ENCODE data around the gene RIMKLA. TPM values are rescaled to one million over a fixed set of nuclear protein-coding genes. Genes with fewer than 3 reads are reported as not detected.

RIMKLA gene
- 0.11 and 0.13 TPM in 2 replicates for total RNA-seq

GRCh38 chr1:42380586-42381279 lies at the start of gene RIMKLA:
Gene RIMKLA, plus strand, starts transcription at chr1:42380792. Its CDS starts 143 bp downstream, at chr1:42380935.

GRCh38 chr1:42335050-42335808 lies 45.4 kb upstream of the RIMKLA start, which contains the start of gene FOXJ3:
Gene FOXJ3, minus strand, starts transcription at chr1:42335235. Its CDS starts 24,142 bp downstream, at chr1:42311093.

GRCh38 chr1:42456010-42456753 lies 75.6 kb downstream of the RIMKLA start, which contains the start of the genes PPCS and ZMYND12:
Gene PPCS, plus strand, starts transcription at chr1:42456543. Its CDS starts 23 bp downstream, at chr1:42456566.
Gene ZMYND12, minus strand, starts transcription at chr1:42456022. Its CDS starts 25 bp downstream, at chr1:42455997.

GRCh38 chr1:42462828-42463763 lies 82.5 kb downstream of the RIMKLA start, which contains the start of gene CCDC30:
Gene CCDC30, plus strand, starts transcription at chr1:42463286. Its CDS starts 17,266 bp downstream, at chr1:42480552.

Other genes starting within 250 kb of the RIMKLA start
- not detected in 2 replicates for gene GUCA2B, start 227.4 kb upstream of the RIMKLA start, total RNA-seq
- gene GUCA2A, start 216.0 kb upstream of the RIMKLA start, total RNA-seq = not detected in 2 replicates
- 45.4 and 47.7 TPM in 2 replicates for gene FOXJ3, start 45.6 kb upstream of the RIMKLA start, total RNA-seq
- 1.4 and 2.2 TPM in 2 replicates for gene ZMYND12, start 75.2 kb downstream of the RIMKLA start, total RNA-seq
- 49.5 and 61.9 TPM in 2 replicates for gene PPCS, start 75.8 kb downstream of the RIMKLA start, total RNA-seq
- gene CCDC30, start 82.5 kb downstream of the RIMKLA start, total RNA-seq = 2.6 and 3.4 TPM in 2 replicates